Endothelial cell of umbilical vein (primary cell): ENCODE data around the gene ZNF488. TPM values are rescaled to one million over a fixed set of nuclear protein-coding genes. Genes with fewer than 3 reads are reported as not detected.

Experiments
- BruUV-seq: library from RNA; stranded (reverse); fragments of 400-500 nt; replicated peaks from 2 replicates; lab custom pipeline; 2021; lab: Mats Ljungman, UMichigan
- CTCF ChIA-PET: fragments of 300-600, 350-600 bp; sonication (Branson Sonifier 250); formaldehyde crosslinking; loops from one replicate; lab custom pipeline; 2021; ENCODE audit warnings: antibody characterized with exemption, inconsistent platforms; lab: Charles Lee
- POLR2A ChIA-PET: fragments of 300-600, 350-600 bp; sonication (Branson Sonifier 250); formaldehyde crosslinking; loops from one replicate; lab custom pipeline; 2021; ENCODE audit warnings: antibody characterized with exemption, inconsistent platforms; lab: Charles Lee
- DNase-seq: peaks from one replicate; pipeline ENCODE4 v3.0.0-alpha.2; 2011; ENCODE audit warnings: low read depth, low spot score
- FAIRE-seq: peaks from 2 replicates; lab custom pipeline; 2011; peaks lifted over from hg19 to GRCh38; lab: Jason Lieb, UNC
- H2AFZ ChIP-seq: 2 replicates; pipeline ENCODE4 v1.6.0; 2012; ENCODE audit warnings: low read depth, low read length, control low read depth, inconsistent platforms
- H3K27ac ChIP-seq: 2 replicates; pipeline ENCODE4 v1.5.1; 2011; ENCODE audit warnings: low read depth, mild to moderate bottlenecking, control low read depth, low read length, moderate library complexity; ENCODE audit not compliant: insufficient read depth
- H3K27me3 ChIP-seq, 2 experiments: 2 replicates each; pipeline versions ENCODE4 v1.6.0 to v1.6.1; 2011; ENCODE audit warnings: low read length in 2 of 2, mixed read lengths in 1 of 2; ENCODE audit not compliant: control insufficient read depth in 2 of 2, insufficient read depth in 2 of 2
- H3K36me3 ChIP-seq, 2 experiments: 2 replicates in 1 of 2; 3 replicates in 1 of 2; pipeline ENCODE4 v1.5.1; 2011; ENCODE audit warnings: low read length in 2 of 2, mild to moderate bottlenecking in 1 of 2, moderate library complexity in 1 of 2; ENCODE audit not compliant: control insufficient read depth in 2 of 2, insufficient read depth in 2 of 2; ENCODE audit errors: extremely low read depth in 1 of 2
- H3K4me1 ChIP-seq: 3 replicates; pipeline ENCODE4 v1.5.1; 2011; ENCODE audit warnings: mild to moderate bottlenecking, low read length; ENCODE audit not compliant: control insufficient read depth, insufficient read depth; ENCODE audit errors: extremely low read depth
- H3K4me2 ChIP-seq: 2 replicates; pipeline ENCODE4 v1.6.1; 2011; ENCODE audit warnings: low read length, control low read depth, mixed read lengths; ENCODE audit not compliant: insufficient read depth
- H3K4me3 ChIP-seq, 3 experiments: fragments of 200-600 bp in 1 of 3; sonication (generic), shearing (Covaris generic) in 1 of 3; replicated peaks in 1 of 3; 2 replicates each; pipeline ENCODE4 v1.5.1; 2011 to 2016; ENCODE audit warnings: control low read depth in 3 of 3, low read length in 3 of 3, mild to moderate bottlenecking in 2 of 3, inconsistent platforms in 1 of 3, low read depth in 1 of 3, moderate library complexity in 1 of 3; ENCODE audit not compliant: insufficient read depth in 1 of 3
- H3K79me2 ChIP-seq: 2 replicates; pipeline ENCODE4 v1.6.0; 2012; ENCODE audit warnings: low read length, inconsistent platforms; ENCODE audit not compliant: control insufficient read depth, insufficient read depth
- H3K9ac ChIP-seq: replicated peaks from 2 replicates; pipeline ENCODE3; 2011; ENCODE audit warnings: low read length, control low read depth; ENCODE audit not compliant: insufficient read depth; ENCODE audit errors: extremely low read depth
- H3K9me1 ChIP-seq: replicated peaks from 3 replicates; pipeline ENCODE4 v1.6.0; 2011; ENCODE audit warnings: mild to moderate bottlenecking, low read length; ENCODE audit not compliant: control insufficient read depth, insufficient read depth; ENCODE audit errors: extremely low read depth
- H3K9me3 ChIP-seq: replicated peaks from 2 replicates; pipeline ENCODE4 v1.5.1; 2012; ENCODE audit warnings: low read length, inconsistent platforms; ENCODE audit not compliant: control insufficient read depth, insufficient read depth
- H4K20me1 ChIP-seq: replicated peaks from 2 replicates; pipeline ENCODE3; 2011; ENCODE audit warnings: mild to moderate bottlenecking, low read length; ENCODE audit not compliant: control insufficient read depth, insufficient read depth; ENCODE audit errors: extremely low read depth
- CTCF ChIP-seq, 2 donors: IDR thresholded peaks; 1 replicate in 1 of 2; 2 replicates in 1 of 2; pipeline ENCODE4 v1.5.1; 2011; ENCODE audit warnings: low read length in 2 of 2, mild to moderate bottlenecking in 2 of 2, moderate library complexity in 2 of 2, control low read depth in 1 of 2, inconsistent platforms in 1 of 2, low read depth in 1 of 2; ENCODE audit not compliant: insufficient read depth in 1 of 2; ENCODE audit errors: extremely low read depth in 1 of 2
- EZH2 ChIP-seq: IDR thresholded peaks from 2 replicates; pipeline ENCODE4 v1.6.1; 2012; ENCODE audit warnings: borderline replicate concordance, low read depth, mild to moderate bottlenecking, moderate library complexity, low read length, inconsistent platforms; ENCODE audit not compliant: severe bottlenecking
- FOS ChIP-seq: IDR thresholded peaks from 2 replicates; pipeline ENCODE4 v1.6.1; 2011; ENCODE audit warnings: mild to moderate bottlenecking, low read length, moderate library complexity, borderline replicate concordance; ENCODE audit not compliant: insufficient read depth
- GATA2 ChIP-seq: IDR thresholded peaks from 2 replicates; pipeline ENCODE4 v1.7.0; 2011; ENCODE audit warnings: low read depth, mild to moderate bottlenecking, moderate library complexity, mixed read lengths, low read length; ENCODE audit not compliant: insufficient read length, insufficient read depth
- JUN ChIP-seq: IDR thresholded peaks from 2 replicates; pipeline ENCODE4 v1.6.1; 2011; ENCODE audit warnings: borderline replicate concordance, low read depth; ENCODE audit not compliant: insufficient read length, insufficient read depth
- MYC ChIP-seq: IDR thresholded peaks from one replicate; pipeline ENCODE4 v1.6.1; 2011; ENCODE audit warnings: mild to moderate bottlenecking, low read depth, low read length
- POLR2A ChIP-seq: IDR thresholded peaks from 2 replicates; pipeline ENCODE4 v1.6.1; 2012; ENCODE audit warnings: low read depth, mild to moderate bottlenecking, control low read depth, low read length
- POLR2AphosphoS5 ChIP-seq: IDR thresholded peaks from 2 replicates; pipeline ENCODE4 v1.6.1; 2012; ENCODE audit warnings: low read depth, mild to moderate bottlenecking, control low read depth, low read length, moderate library complexity; ENCODE audit not compliant: insufficient read depth
- dilution Hi-C: fragments of 300-500 bp; cut with MboI; formaldehyde crosslinking; loops from one replicate; pipeline ENCODE4 v1.15.0; 2019; ENCODE audit warnings: low sequenced_read_pairs; ENCODE audit not compliant: extremely low pct_ligation_motif_present
- intact Hi-C: fragments of 100-400 bp; cut with micrococcal nuclease; formaldehyde crosslinking; loops from one replicate; pipeline ENCODE4 v1.10.0; 2022
- polyA plus RNA-seq, 4 experiments: library from polyadenylated mRNA; depleted of rRNA in 3 of 4; stranded (reverse) in 3 of 4; unstranded in 1 of 4; fragments of >200 nt; gene quantifications; 2 replicates each; pipeline versions ENCODE4 v1.2.1 to v1.2.3, GENCODE V29; 2011 to 2012; ENCODE audit warnings: missing spikeins in 1 of 4
- total RNA-seq: library from RNA; stranded (reverse); gene quantifications from 2 replicates; pipeline ENCODE4 v1.2.3, GENCODE V29; 2021
- TF ChIP-seq, protein P1 (sequence below): IDR thresholded peaks from 2 replicates; pipeline ENCODE4 v1.6.1; 2011; ENCODE audit not compliant: insufficient read depth, insufficient read length

The ZNF488 gene
- total and polyA plus RNA-seq, 2 donors (not counting 3 experiments of a cell fraction or from before 2014, with no cell fraction given), result 0.21 to 0.38 TPM

DNA sequence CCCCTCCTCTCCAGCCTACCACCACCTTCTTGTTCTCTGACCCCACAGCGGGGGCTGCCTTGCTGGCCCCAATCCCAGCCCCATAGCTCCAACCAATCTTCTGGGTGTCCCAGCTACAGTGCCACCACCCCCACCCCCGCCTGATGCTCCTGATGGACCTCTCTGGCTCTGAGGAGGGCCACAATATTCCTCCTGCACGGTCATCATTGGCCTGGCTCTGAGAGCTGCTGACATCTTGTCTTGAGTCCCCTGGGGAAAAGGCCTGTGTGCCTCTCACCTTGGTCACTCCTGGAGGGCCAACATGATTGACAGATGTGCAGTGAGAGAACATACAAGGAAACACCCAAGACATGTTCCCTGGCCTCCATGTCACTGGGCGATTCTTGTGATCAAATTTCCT is 54.2 kb downstream of the ZNF488 start:
- Histone ChIP-seq H3K79me2 (no peaks in the 10 kb centered on the region), H3K9me1 (no peaks in the 10 kb centered on the region), H3K4me1 (no peaks in the 10 kb centered on the region), H3K4me2 (no peak overlapping the region), H3K27ac (no peak overlapping the region), H3K9ac (no peak overlapping the region), H4K20me1 (no peaks in the 10 kb centered on the region), H3K9me3 (no peaks in the 10 kb centered on the region), H3K4me3 (no peak overlapping the region), H3K27me3 (no peaks in the 10 kb centered on the region), H3K36me3 (no peaks in the 10 kb centered on the region), H2AFZ (no peak overlapping the region)
- intact Hi-C loops (no loop called here), dilution Hi-C loops (no loop called here)
- no TSS peak for BruUV-seq
- no peak for FAIRE-seq
- no peak for TF ChIP-seq MYC
- no peak for TF ChIP-seq POLR2AphosphoS5
- TF ChIP-seq JUN, result no peak
- TF ChIP-seq POLR2A, result no peak
- TF ChIP-seq, protein P1, sequence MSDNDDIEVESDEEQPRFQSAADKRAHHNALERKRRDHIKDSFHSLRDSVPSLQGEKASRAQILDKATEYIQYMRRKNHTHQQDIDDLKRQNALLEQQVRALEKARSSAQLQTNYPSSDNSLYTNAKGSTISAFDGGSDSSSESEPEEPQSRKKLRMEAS, result no peak
- TF ChIP-seq EZH2, result no peak
- no peak for TF ChIP-seq FOS
- no peak for TF ChIP-seq CTCF (IDR thresholded peaks at IDR 0.05; ENCODE audit: extremely low read depth in 1 of 2, insufficient read depth in 1 of 2, low read depth in 1 of 2, low read length in 2 of 2)
- TF ChIP-seq GATA2, result no peak
- ChIA-PET CTCF (no interaction called here), POLR2A (no interaction called here)
- no peak for DNase-seq
